OCI-LY7 (cell line): Measurements from ENCODE around the gene CDC5L. TPM values are rescaled to one million over a fixed set of nuclear protein-coding genes. Genes with fewer than 3 reads are reported as not detected.

Experiments
- BruUV-seq: library from RNA; stranded (reverse); fragments of 400-500 nt; replicated peaks from 2 replicates; lab custom pipeline; 2021; lab: Mats Ljungman, UMichigan
- CTCF ChIA-PET: fragments of 300-600 bp; sonication (Branson Sonifier 250); formaldehyde crosslinking; loops from one replicate; lab custom pipeline; 2022; ENCODE audit warnings: antibody characterized with exemption; ENCODE audit not compliant: unreplicated experiment; lab: Charles Lee
- POLR2A ChIA-PET: fragments of 300-600 bp; sonication (Branson Sonifier 250); formaldehyde crosslinking; loops from one replicate; lab custom pipeline; 2022; ENCODE audit warnings: antibody characterized with exemption; lab: Charles Lee
- DNase-seq: peaks from one replicate; pipeline ENCODE4 v3.0.0-alpha.2; 2015; ENCODE audit warnings: low spot score
- H2AFZ ChIP-seq: fragments of 200-600 bp; sonication (generic), shearing (Covaris generic); 2 replicates; pipeline ENCODE4 v1.6.1; 2014; ENCODE audit warnings: mild to moderate bottlenecking, antibody characterized with exemption, low read length, moderate library complexity
- H3K27ac ChIP-seq: fragments of 200-600 bp; sonication (generic); 2 replicates; pipeline ENCODE4 v1.5.1; 2014; ENCODE audit warnings: mixed run types, low read depth, mild to moderate bottlenecking, moderate library complexity, low read length, inconsistent platforms; ENCODE audit not compliant: poor library complexity, severe bottlenecking
- H3K36me3 ChIP-seq: fragments of 200-600 bp; sonication (generic); 2 replicates; pipeline ENCODE4 v1.6.1; 2014; ENCODE audit warnings: mild to moderate bottlenecking, antibody characterized with exemption, low read length, moderate library complexity, mixed read lengths; ENCODE audit not compliant: insufficient read depth
- H3K4me1 ChIP-seq: fragments of 200-600 bp; sonication (generic); 2 replicates; pipeline ENCODE4 v1.5.1; 2014; ENCODE audit warnings: mild to moderate bottlenecking, low read length; ENCODE audit not compliant: insufficient read depth, poor library complexity, severe bottlenecking
- H3K4me2 ChIP-seq: fragments of 200-600 bp; sonication (generic); 2 replicates; pipeline ENCODE4 v1.6.1; 2014; ENCODE audit warnings: mild to moderate bottlenecking, low read length
- H3K4me3 ChIP-seq: fragments of 200-600 bp; sonication (generic); 2 replicates; pipeline ENCODE4 v1.5.1; 2014; ENCODE audit warnings: mild to moderate bottlenecking, low read depth, low read length; ENCODE audit not compliant: poor library complexity, severe bottlenecking
- H3K79me2 ChIP-seq: fragments of 200-600 bp; sonication (generic); 2 replicates; pipeline ENCODE4 v1.6.1; 2016; ENCODE audit warnings: low read depth, mild to moderate bottlenecking, low read length, moderate library complexity, mixed read lengths; ENCODE audit not compliant: insufficient read depth
- H3K9me2 ChIP-seq: fragments of 200-600 bp; sonication (generic); 2 replicates; pipeline ENCODE4 v1.6.1; 2016; ENCODE audit warnings: mild to moderate bottlenecking, low read length, mixed read lengths; ENCODE audit not compliant: insufficient read depth
- H3K9me3 ChIP-seq: fragments of 200-600 bp; sonication (generic); 2 replicates; pipeline ENCODE4 v1.6.1; 2014; ENCODE audit warnings: mild to moderate bottlenecking, mixed run types, low read length, mixed read lengths
- H4K20me1 ChIP-seq: fragments of 200-600 bp; sonication (generic); 2 replicates; pipeline ENCODE4 v1.6.1; 2014; ENCODE audit warnings: mild to moderate bottlenecking, antibody characterized with exemption, low read length, moderate library complexity, mixed read lengths; ENCODE audit not compliant: insufficient read depth
- EZH2phosphoT487 ChIP-seq: fragments of 200-600 bp; sonication (generic); IDR thresholded peaks from 2 replicates; pipeline ENCODE4 v1.6.1; 2018; ENCODE audit warnings: low read depth, borderline replicate concordance, mild to moderate bottlenecking, mixed run types, antibody characterized with exemption, low read length, moderate library complexity, mixed read lengths
- intact Hi-C: fragments of 100-400 bp; cut with micrococcal nuclease; formaldehyde crosslinking; loops from one replicate; pipeline ENCODE4 v1.10.0; 2022; ENCODE audit not compliant: unreplicated experiment
- total RNA-seq, 2 experiments: library from RNA; depleted of rRNA in 1 of 2; stranded (reverse); fragments of >200 nt in 1 of 2; shearing (Covaris generic) in 1 of 2; gene quantifications; 2 replicates each; pipeline ENCODE4 v1.2.3, GENCODE V29; 2014 to 2022
- TF ChIP-seq, protein P1 (sequence below): fragments of 200-600 bp; sonication (generic); conservative IDR thresholded peaks from 2 replicates; pipeline ENCODE4 v1.5.1; 2014; ENCODE audit warnings: mild to moderate bottlenecking, antibody characterized with exemption, low read length, moderate library complexity, mixed read lengths

CDC5L gene
- total RNA-seq, 2 experiments from 2014 or later, result 21.5 to 24.0 TPM

- no TSS peak for BruUV-seq
- Histone ChIP-seq H3K4me1 (no peaks in the 10 kb centered on the region), H4K20me1 (no peaks in the 10 kb centered on the region; the same call in 1 of the 2 replicates), H2AFZ (no peak overlapping the region), H3K9me2 (no peaks in the 10 kb centered on the region), H3K4me2 (no peak overlapping the region), H3K79me2 (no peaks in the 10 kb centered on the region), H3K36me3 (no peaks in the 10 kb centered on the region), H3K9me3 (no peaks in the 10 kb centered on the region), H3K27ac (no peak overlapping the region), H3K4me3 (no peak overlapping the region)
- no peak for DNase-seq
- ChIA-PET POLR2A (no interaction called here), CTCF (no interaction called here)
- no peak for TF ChIP-seq EZH2phosphoT487
- TF ChIP-seq, protein P1, sequence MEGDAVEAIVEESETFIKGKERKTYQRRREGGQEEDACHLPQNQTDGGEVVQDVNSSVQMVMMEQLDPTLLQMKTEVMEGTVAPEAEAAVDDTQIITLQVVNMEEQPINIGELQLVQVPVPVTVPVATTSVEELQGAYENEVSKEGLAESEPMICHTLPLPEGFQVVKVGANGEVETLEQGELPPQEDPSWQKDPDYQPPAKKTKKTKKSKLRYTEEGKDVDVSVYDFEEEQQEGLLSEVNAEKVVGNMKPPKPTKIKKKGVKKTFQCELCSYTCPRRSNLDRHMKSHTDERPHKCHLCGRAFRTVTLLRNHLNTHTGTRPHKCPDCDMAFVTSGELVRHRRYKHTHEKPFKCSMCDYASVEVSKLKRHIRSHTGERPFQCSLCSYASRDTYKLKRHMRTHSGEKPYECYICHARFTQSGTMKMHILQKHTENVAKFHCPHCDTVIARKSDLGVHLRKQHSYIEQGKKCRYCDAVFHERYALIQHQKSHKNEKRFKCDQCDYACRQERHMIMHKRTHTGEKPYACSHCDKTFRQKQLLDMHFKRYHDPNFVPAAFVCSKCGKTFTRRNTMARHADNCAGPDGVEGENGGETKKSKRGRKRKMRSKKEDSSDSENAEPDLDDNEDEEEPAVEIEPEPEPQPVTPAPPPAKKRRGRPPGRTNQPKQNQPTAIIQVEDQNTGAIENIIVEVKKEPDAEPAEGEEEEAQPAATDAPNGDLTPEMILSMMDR, result no peak
- intact Hi-C loops, result no loop called here
Observed at GRCh38 chr6:44377484-44377883, 10.0 kb upstream of the CDC5L start.

DNA sequence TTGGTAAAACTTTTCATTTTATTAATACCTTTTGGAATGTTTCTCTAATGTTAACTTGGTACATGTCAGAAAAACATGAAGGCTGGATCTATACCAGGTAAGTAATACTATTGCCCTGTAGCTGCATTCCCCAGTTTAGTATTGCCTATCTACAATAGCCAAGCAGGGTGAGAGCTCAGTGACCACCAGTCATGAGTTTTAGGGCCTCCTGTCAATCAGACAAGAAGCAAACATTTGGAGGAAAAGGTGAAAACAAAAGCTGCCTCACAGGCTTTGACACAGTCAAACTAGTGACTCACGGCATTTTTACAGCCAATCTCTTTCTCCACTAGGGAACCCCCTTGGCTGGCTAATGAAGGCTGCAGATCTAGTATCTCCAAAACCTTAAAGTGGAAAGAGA lies 9.5 kb upstream of the CDC5L start:
- POLR2A ChIA-PET, result interaction anchor here (0.6 kb wide), 1 partner anchor 57 kb away, joined by 3 read pairs; no protein-coding TSS in a partner anchor
- TF ChIP-seq, protein P1, result no peak
- no peak for TF ChIP-seq EZH2phosphoT487
- H3K9me3 ChIP-seq, result no peaks in the 10 kb centered on the region
- H3K4me2 ChIP-seq, result no peak overlapping the region
- H3K9me2 ChIP-seq, result no peaks in the 10 kb centered on the region
- no peak overlapping the region for H2AFZ ChIP-seq
- intact Hi-C loops, result no loop called here
- BruUV-seq, result no TSS peak
- no peak for DNase-seq
- H3K27ac ChIP-seq, result no peak overlapping the region
- no peaks in the 10 kb centered on the region for H3K4me1 ChIP-seq
- H3K79me2 ChIP-seq, result no peaks in the 10 kb centered on the region
- CTCF ChIA-PET, result no interaction called here
- H3K4me3 ChIP-seq, result no peak overlapping the region
- H4K20me1 ChIP-seq, result no peaks in the 10 kb centered on the region; the same call in 1 of the 2 replicates
- no peaks in the 10 kb centered on the region for H3K36me3 ChIP-seq

DNA sequence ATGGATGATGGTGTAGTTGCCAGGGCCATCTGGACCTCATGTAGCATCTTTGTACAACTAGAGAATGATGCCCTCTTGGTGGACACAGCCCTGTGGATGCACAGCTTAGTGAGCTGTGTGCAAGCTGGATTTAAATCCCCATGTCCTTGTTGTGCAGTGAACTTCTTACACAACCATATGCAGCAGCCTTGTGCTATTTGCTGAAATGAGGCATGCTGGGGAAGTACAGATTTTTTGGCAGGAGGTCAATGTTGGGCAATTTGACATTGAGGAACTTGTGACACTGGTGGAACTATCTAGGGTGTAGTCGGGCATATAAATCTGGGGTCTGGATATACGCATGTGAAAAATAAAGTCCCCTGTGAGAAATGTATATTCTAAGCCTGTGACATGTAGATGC lies 5.8 kb upstream of the CDC5L start:
- ChIA-PET POLR2A (no interaction called here), CTCF (no interaction called here)
- H3K27ac ChIP-seq, result no peak overlapping the region
- no peak overlapping the region for H2AFZ ChIP-seq
- no peaks in the 10 kb centered on the region for H3K9me2 ChIP-seq
- H3K9me3 ChIP-seq, result no peaks in the 10 kb centered on the region
- DNase-seq, result no peak
- BruUV-seq, result no TSS peak
- H3K4me2 ChIP-seq, result no peak overlapping the region
- H3K4me3 ChIP-seq, result no peak overlapping the region
- H4K20me1 ChIP-seq, result no peaks in the 10 kb centered on the region; the same call in 1 of the 2 replicates
- H3K4me1 ChIP-seq, result peaks cover 5% of the 10 kb centered on the region
- no peaks in the 10 kb centered on the region for H3K36me3 ChIP-seq
- H3K79me2 ChIP-seq, result no peaks in the 10 kb centered on the region
- TF ChIP-seq, protein P1, result no peak
- no peak for TF ChIP-seq EZH2phosphoT487
- intact Hi-C loops, result no loop called here
